GM12872 (cell line): Measurements from ENCODE around the gene TBX3.

Source experiments
- TF ChIP-seq, protein P1 (sequence below): IDR thresholded peaks from 3 replicates; pipeline ENCODE4 v1.5.1; 2011; ENCODE audit warnings: low read depth, mild to moderate bottlenecking, low read length, moderate library complexity; ENCODE audit not compliant: insufficient read depth

TBX3 gene

DNA sequence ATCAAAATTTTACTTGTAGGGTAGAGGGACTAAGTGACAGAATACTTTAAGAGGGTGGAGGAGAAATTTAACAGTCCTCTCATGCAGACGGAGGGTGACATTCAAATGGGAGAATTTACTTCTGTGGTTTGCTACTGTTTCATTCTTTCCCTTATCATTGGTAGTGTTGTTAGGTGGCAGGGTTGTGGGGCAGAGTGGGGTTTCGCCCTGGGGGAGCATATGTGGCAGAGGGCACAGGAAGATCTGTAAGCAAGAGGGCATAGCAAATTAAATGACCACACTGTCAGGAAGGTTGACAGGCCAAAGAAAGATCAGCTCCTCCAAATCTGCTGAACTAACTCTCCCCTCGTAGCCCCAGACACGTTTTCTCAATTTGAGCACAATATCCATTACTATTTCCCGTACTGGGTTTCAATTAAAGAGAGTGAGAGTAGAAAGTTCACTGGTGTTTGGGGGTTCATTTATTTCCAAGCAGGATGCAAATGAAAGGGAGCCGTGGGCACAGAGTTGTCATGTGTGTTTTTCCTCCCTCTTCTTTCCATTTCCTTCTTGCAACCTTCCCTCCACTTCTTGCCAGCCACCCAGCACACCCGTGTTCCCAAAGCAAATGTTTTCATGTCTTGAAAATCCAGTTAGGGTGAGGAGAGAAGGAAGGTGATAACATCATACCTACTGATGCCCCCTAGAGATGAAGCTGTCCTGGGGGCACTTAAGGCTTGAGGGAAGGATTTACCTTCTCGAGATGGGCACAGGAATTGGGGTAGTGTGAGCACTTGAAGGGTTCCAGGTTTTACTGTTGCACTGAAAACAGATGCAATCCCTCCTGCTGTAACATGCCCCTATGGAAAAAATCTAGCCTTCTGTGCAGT, 6.5 kb upstream of the TBX3 start:
- TF ChIP-seq, protein P1, sequence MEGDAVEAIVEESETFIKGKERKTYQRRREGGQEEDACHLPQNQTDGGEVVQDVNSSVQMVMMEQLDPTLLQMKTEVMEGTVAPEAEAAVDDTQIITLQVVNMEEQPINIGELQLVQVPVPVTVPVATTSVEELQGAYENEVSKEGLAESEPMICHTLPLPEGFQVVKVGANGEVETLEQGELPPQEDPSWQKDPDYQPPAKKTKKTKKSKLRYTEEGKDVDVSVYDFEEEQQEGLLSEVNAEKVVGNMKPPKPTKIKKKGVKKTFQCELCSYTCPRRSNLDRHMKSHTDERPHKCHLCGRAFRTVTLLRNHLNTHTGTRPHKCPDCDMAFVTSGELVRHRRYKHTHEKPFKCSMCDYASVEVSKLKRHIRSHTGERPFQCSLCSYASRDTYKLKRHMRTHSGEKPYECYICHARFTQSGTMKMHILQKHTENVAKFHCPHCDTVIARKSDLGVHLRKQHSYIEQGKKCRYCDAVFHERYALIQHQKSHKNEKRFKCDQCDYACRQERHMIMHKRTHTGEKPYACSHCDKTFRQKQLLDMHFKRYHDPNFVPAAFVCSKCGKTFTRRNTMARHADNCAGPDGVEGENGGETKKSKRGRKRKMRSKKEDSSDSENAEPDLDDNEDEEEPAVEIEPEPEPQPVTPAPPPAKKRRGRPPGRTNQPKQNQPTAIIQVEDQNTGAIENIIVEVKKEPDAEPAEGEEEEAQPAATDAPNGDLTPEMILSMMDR = no peak

DNA sequence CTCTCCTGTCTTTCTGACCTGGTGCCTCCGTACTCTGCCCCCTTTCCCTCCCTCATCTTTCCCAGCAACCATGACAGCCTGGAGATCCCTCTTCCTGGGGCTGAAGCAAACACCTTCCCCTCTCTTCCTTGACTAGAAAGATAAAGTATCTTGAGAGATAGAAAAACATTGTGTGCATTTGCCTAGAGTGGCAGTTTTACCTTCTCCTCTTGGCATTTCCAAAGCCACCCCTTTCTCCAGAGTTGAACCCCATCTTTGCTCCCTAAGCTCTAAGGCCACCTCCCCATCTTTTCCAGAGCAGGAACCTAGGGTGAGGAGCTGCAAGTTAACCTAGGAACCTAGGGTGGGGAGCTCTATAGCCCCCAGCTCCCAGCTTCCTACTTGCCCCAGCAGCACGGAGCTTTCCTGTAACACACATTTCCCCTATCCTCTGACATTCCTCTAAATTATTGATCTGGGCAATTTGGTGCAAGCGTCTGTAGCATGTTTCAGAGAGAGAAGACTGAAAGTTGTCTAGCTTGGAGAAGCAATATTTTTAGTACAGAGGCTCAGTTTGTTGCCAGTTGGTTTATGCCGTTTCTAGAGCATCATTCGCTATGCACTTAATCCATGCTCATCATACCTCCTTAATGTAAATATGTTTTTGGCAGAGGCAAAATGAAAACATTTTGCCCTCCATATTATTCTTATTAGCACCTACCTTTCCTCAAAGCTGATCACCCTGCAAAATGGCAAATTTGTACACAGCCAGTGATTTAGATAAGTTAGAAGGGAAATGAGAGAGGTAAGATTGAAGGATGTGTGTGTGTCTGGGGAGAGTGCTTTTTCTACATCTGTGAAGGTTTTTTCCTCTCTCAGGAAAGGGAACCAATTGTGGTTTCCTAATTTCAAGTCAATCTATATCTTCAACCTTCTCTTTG, 5.4 kb upstream of the TBX3 start:
- TF ChIP-seq, protein P1 = no peak

GRCh38 chr12:114688256-114688845, 4.4 kb upstream of the TBX3 start:
- TF ChIP-seq, protein P1 = no peak

- TF ChIP-seq, protein P1 = no peak
Observed at GRCh38 chr12:114687802-114688201, 3.8 kb upstream of the TBX3 start.

DNA sequence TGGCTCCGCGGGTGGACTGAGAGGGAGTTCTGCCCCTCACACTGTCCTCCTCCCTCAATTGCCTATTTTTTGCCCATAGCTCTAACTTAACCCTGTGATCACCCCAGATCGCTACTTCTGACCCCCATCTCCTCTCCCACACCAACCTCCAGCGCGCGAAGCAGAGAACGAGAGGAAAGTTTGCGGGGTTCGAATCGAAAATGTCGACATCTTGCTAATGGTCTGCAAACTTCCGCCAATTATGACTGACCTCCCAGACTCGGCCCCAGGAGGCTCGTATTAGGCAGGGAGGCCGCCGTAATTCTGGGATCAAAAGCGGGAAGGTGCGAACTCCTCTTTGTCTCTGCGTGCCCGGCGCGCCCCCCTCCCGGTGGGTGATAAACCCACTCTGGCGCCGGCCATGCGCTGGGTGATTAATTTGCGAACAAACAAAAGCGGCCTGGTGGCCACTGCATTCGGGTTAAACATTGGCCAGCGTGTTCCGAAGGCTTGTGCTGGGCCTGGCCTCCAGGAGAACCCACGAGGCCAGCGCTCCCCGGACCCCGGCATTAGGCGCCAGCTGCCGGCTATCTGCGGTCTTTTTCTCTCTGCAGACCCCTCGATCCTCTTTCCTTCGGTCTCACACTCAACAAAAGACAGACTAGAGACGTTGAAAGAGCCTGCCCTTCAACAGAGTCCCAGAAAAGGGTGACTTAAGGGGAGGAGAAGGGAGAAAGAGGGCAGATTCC, 3.0 kb upstream of the TBX3 start:
- TF ChIP-seq, protein P1 = no peak

GRCh38 chr12:114686426-114686772, 2.4 kb upstream of the TBX3 start:
- TF ChIP-seq, protein P1 = no peak
